Brain microvascular endothelial cell (primary cell): ENCODE data around the gene SLC43A2.
A peak's percentile ranks its signal among the peaks of the same experiment; 100 is the strongest.
"Not testable (repeated sequence)": the region's sequence is repeated elsewhere in the genome, so short reads cannot be mapped to it uniquely, and the experiment has no call there.

Experiments
- DNase-seq: peaks from one replicate; pipeline ENCODE4 v3.0.0-alpha.2; 2020
- H3K27ac ChIP-seq: fragments of 250-450 bp; sonication (Bioruptor Pico); 2 replicates; pipeline ENCODE4 v1.5.1; 2020; ENCODE audit warnings: mild to moderate bottlenecking, moderate library complexity
- H3K27me3 ChIP-seq: fragments of 250-450 bp; sonication (Bioruptor Pico); replicated peaks from 2 replicates; pipeline ENCODE4 v1.5.1; 2020; ENCODE audit warnings: mild to moderate bottlenecking
- H3K36me3 ChIP-seq: fragments of 250-450 bp; sonication (Bioruptor Pico); replicated peaks from 2 replicates; pipeline ENCODE4 v1.5.1; 2020; ENCODE audit warnings: mild to moderate bottlenecking
- H3K4me3 ChIP-seq: 2 replicates; pipeline ENCODE4 v1.5.1; 2011; ENCODE audit warnings: low read depth, mild to moderate bottlenecking, control low read depth, low read length, moderate library complexity
- in situ Hi-C: cut with HindIII; loops from 2 replicates; pipeline ENCODE4 v1.10.0; 2017; ENCODE audit warnings: low sequenced_read_pairs, low pct_ligation_motif_present
- TF ChIP-seq, protein P1 (sequence below): IDR thresholded peaks from 2 replicates; pipeline ENCODE4 v1.5.1; 2011; ENCODE audit warnings: low read depth, mild to moderate bottlenecking, moderate library complexity, low read length, control low read depth, inconsistent platforms; ENCODE audit errors: missing control alignments

The SLC43A2 gene

DNA sequence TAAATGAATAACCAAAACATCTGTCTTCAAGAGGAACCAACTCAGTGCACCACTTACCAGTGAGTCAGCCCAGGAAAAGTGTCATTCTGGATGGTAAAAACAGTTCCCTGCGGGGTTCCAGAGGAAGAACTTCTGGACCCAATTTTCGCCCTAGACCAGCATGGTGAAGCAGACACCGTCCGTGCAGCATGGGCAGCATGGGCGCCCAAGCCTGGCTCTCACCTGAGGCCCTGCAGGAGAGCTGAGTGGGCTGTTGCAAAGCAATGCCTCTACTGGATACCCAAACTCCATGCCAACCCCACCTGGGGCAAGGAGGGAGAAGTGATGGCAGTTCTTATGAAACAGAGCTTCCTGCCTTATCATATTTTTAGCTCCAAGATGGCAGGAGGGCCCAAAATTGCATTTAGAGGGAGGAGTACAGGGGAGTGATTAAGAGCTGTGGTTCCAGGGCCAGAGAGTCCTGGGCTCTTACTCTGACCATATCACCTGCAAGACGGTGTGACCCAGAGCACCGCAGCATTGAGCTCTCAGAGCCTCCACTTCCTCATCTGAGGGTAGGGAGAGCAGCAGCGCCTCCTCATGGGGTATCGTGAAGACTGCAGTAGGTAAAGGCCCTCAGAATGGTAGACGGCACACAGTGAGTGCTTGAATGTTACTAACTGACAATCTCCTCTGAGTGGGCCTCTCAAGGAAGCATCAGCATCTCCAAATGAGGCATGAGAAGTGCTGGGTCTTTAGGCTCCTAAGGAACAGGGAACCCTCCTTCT, 95.6 kb downstream of the SLC43A2 start:
- TF ChIP-seq, protein P1, sequence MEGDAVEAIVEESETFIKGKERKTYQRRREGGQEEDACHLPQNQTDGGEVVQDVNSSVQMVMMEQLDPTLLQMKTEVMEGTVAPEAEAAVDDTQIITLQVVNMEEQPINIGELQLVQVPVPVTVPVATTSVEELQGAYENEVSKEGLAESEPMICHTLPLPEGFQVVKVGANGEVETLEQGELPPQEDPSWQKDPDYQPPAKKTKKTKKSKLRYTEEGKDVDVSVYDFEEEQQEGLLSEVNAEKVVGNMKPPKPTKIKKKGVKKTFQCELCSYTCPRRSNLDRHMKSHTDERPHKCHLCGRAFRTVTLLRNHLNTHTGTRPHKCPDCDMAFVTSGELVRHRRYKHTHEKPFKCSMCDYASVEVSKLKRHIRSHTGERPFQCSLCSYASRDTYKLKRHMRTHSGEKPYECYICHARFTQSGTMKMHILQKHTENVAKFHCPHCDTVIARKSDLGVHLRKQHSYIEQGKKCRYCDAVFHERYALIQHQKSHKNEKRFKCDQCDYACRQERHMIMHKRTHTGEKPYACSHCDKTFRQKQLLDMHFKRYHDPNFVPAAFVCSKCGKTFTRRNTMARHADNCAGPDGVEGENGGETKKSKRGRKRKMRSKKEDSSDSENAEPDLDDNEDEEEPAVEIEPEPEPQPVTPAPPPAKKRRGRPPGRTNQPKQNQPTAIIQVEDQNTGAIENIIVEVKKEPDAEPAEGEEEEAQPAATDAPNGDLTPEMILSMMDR, result peak; percentile 46
- Histone ChIP-seq H3K4me3 (no peak overlapping the region), H3K36me3 (peaks cover 50% of the 10 kb centered on the region), H3K27me3 (no peaks in the 10 kb centered on the region), H3K27ac (no peak overlapping the region)
- no peak for DNase-seq
- in situ Hi-C loops, result no loop called here

DNA sequence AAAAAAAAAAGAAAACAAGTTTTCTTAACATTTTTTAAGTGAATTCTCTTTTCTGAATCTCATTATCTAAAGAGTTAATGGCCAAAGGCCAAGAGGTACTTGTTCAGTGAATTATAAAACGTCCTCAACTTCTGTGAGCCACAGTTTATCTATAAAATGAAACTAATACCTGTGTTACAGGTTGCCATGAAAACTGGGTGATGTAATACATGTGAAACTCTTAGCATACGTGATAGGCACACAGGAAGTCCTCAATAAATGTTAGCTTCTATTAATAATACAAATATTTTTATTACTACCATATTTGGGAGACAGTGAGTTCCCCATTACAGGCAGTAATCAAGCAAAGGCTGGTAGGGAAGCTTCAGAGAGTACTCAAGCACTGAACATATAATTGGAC, 98.8 kb downstream of the SLC43A2 start:
- in situ Hi-C loops, result no loop called here
- no peak overlapping the region for H3K4me3 ChIP-seq
- TF ChIP-seq, protein P1, result no peak
- no peak overlapping the region for H3K27ac ChIP-seq
- DNase-seq, result no peak
- no peaks in the 10 kb centered on the region for H3K27me3 ChIP-seq
- H3K36me3 ChIP-seq, result peaks cover 64% of the 10 kb centered on the region

DNA sequence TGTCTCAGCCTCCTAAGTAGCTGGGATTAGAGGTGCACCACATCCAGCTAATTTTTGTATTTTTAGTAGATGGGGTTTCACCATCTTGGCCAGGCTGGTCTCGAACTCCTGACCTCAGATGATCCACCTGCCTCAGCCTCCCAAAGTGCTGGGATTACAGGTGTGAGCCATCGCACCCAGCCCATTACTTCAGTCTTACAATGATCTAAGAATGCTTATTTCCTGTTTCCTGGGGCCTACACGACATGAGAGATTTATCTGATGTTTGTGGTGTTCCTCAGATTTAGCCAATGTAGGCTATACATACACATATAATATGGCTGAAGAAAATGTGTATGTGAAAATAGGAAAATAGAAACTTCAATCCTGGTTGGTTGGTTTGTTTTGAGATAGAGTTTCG, 101.8 kb downstream of the SLC43A2 start:
- peaks cover 55% of the 10 kb centered on the region for H3K36me3 ChIP-seq
- in situ Hi-C loops, DNase-seq, H3K27me3 ChIP-seq, H3K27ac ChIP-seq, H3K4me3 ChIP-seq: not testable (repeated sequence)

DNA sequence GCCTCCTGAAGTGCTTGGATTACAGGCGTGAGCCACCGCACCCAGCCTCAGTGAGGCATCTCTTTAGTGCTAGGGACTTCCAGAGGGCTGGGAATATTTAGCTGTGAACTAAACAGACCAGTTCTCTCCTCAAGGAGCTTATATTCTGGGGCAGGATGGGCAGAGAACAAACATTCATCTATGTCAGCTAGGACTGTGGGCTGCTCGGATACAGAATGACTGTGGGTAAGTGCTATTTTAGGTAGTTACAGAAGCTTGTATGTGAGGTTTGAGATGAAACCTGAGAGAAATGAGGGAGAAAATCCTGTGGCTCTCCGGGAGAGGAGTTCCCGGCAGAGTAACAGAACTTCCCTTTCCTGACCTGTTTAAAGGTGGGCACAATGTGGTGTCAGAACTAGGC, 106.0 kb downstream of the SLC43A2 start:
- in situ Hi-C loops, result no loop called here
- Histone ChIP-seq H3K36me3 (peaks cover 38% of the 10 kb centered on the region), H3K4me3 (no peak overlapping the region), H3K27ac (no peak overlapping the region), H3K27me3 (no peaks in the 10 kb centered on the region)
- DNase-seq, result no peak
- TF ChIP-seq, protein P1, result no peak

DNA sequence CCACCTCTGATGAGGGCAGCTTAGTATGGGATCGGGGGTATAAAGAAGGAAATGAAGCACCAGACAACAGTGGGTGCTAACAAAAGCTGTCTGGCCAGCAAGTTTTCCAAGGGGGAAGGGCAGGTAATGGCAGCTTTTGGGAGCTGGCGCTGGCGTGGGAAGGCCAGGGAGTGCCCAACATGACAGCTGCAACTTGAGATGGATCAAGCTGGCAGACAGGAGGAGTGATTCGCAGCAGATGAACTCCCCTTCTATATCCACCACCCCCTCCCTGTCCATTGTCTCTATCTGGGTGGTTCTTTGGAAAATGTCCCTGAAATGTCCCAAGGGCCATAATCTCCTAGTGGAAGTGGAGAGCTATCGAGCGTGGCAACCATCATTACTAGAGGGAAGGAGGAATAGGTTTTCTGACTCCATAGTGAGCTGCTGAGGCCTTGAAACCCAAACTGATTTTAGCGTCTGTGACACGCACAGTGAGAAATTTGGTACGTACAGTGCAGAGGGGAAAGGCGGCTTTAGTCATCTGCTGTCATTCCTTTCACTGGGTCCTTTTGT, 107.5 kb downstream of the SLC43A2 start:
- in situ Hi-C loops, result no loop called here
- Histone ChIP-seq H3K36me3 (peaks cover 28% of the 10 kb centered on the region), H3K27ac (no peak overlapping the region), H3K27me3 (no peaks in the 10 kb centered on the region), H3K4me3 (no peak overlapping the region)
- DNase-seq, result no peak
- TF ChIP-seq, protein P1, result no peak

DNA sequence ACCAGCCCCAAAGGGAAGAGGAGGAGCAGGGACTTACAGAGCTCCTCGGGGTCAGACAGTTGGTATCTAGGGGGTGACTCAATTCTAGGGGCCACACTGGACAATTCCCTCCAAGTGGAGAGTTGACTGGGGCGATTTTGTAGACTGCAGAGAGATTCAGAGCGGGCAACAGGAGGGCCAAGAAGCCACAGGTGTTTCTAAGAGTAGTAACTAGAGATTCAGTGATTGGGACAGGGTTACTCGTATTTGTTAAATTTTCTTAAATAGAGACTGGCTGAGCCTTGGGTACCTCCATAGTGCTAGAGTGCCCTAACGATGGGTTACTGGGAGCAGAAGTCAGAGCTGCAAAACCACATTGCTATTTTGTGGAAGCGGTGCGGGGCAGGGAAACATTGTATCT, 109.0 kb downstream of the SLC43A2 start:
- Histone ChIP-seq H3K27ac (no peak overlapping the region), H3K36me3 (peaks cover 18% of the 10 kb centered on the region), H3K4me3 (no peak overlapping the region), H3K27me3 (no peaks in the 10 kb centered on the region)
- in situ Hi-C loops, result no loop called here
- TF ChIP-seq, protein P1, result no peak
- DNase-seq, result no peak
